Measurements from ENCODE around the gene GRIFIN. TPM values are rescaled to one million over a fixed set of nuclear protein-coding genes. Genes with fewer than 3 reads are reported as not detected.

The GRIFIN gene
- total RNA-seq, 1 experiment from 2014 or later: not detected

DNA sequence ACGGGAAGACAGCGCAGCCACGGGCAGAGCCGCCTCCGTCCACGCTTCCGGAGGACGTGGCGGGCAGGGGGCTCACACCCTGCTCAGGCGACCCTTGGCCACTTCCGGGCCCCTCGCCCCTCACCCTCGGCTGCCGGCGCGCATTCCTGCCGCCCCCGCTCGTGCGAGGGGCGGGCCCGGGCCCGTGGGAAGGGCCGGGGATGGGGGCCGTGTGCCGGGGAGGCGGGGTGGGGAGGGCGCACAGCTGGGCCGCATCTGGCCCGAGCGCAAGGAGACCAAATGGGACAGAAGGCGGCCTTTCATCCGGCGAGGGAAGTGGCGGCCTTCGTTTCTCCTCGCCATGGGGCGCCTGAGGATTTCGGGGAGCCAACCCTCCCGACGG, 42.5 kb upstream of the GRIFIN start:
- DNase-seq (no peak), ATAC-seq (no peak)
- Histone ChIP-seq H3K79me2 (ENCODE audit: low read length) (peaks cover 8% of the 10 kb centered on the region; the same call in 1 of the 2 replicates), H3K27me3 (ENCODE audit: low read length) (no peaks in the 10 kb centered on the region), H3K4me2 (ENCODE audit: low read length) (peak overlapping the region; percentile 79), H4K20me1 (ENCODE audit: low read length) (no peaks in the 10 kb centered on the region), H3K4me1 (ENCODE audit: insufficient read depth, low read length) (peaks cover 42% of the 10 kb centered on the region), H3K9me3 (ENCODE audit: low read length) (no peaks in the 10 kb centered on the region), H3K9ac (ENCODE audit: low read length) (no peak overlapping the region), H3K9me2 (replicated peaks; ENCODE audit: low read length) (no peaks in the 10 kb centered on the region), H3K36me3 (ENCODE audit: low read depth, low read length) (no peaks in the 10 kb centered on the region), H2AFZ (ENCODE audit: low read length) (peak overlapping the region; percentile 73), H3F3A (ENCODE audit: low read length, unreplicated experiment) (no peaks in the 10 kb centered on the region), H3K4me3 (ENCODE audit: low read length) (no peak overlapping the region; the same call in 1 of the 2 replicates), H3K27ac (ENCODE audit: low read length) (no peak overlapping the region)
- ChIA-PET CTCF (interaction anchor here (0.7 kb wide), 1 partner anchor 17 kb away, joined by 3 read pairs; no protein-coding TSS in a partner anchor), POLR2A (ENCODE audit: unreplicated experiment) (no interaction called here)
- TF ChIP-seq, protein P1, sequence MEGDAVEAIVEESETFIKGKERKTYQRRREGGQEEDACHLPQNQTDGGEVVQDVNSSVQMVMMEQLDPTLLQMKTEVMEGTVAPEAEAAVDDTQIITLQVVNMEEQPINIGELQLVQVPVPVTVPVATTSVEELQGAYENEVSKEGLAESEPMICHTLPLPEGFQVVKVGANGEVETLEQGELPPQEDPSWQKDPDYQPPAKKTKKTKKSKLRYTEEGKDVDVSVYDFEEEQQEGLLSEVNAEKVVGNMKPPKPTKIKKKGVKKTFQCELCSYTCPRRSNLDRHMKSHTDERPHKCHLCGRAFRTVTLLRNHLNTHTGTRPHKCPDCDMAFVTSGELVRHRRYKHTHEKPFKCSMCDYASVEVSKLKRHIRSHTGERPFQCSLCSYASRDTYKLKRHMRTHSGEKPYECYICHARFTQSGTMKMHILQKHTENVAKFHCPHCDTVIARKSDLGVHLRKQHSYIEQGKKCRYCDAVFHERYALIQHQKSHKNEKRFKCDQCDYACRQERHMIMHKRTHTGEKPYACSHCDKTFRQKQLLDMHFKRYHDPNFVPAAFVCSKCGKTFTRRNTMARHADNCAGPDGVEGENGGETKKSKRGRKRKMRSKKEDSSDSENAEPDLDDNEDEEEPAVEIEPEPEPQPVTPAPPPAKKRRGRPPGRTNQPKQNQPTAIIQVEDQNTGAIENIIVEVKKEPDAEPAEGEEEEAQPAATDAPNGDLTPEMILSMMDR (conservative IDR thresholded peaks at IDR 0.05; ENCODE audit: low read depth, low read length): no peak
- TF ChIP-seq EZH2 (IDR thresholded peaks at IDR 0.05; ENCODE audit: low read length, unreplicated experiment) (no peak), EZH2phosphoT487 (IDR thresholded peaks at IDR 0.05; ENCODE audit: borderline replicate concordance, low read length) (no peak)
- intact Hi-C loops (cut with micrococcal nuclease): loop anchor here (5.0 kb wide), 1 partner anchor 41 kb away; the partner anchor contains the start of gene GRIFIN
- BruUV-seq (replicated peaks): no TSS peak

DNA sequence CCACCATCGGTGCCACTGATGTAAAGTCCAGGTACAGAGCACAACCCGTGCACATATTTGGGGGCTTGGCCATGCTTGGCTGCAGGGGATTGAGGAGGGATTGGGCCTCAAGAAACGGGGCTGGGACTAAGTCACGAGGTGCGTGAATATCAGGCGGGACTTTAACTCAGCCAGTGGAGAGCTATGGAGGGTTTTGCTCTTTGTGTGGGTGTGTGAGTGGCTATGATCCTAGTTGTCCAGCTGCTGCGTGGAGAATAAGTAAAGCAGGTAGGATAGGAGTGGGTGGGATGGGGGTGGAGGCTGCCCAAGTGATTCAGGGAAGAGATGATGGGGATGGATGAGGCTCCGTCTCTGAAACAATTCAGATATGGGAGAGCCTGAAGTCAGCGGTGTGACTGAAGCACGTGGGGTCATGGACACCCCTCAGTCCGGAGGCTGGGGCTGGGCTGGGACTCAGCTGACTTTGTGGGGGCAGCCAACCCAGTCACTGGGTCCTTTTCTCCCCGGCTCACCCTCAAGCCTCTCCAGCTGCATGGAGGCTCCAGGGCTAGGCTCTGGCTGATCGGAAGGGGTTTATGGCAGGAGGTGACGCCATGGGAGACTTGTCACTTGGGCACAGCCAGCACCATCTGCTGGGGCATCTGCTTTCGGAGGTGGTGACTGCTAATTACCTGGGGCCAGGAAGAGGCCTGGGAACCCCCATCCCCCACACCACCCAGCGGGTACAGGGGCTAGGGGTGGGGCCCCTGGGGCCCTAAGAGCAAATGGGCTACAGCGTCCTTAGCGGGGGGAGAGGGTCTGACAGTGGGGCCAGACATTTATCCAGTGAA, 41.7 kb upstream of the GRIFIN start:
- POLR2A ChIA-PET (ENCODE audit: unreplicated experiment): no interaction called here
- no peak overlapping the region for H3K27ac ChIP-seq (ENCODE audit: low read length)

More for the DNA sequence above, 41.7 kb upstream of the GRIFIN start:
- no peaks in the 10 kb centered on the region for H3K27me3 ChIP-seq (ENCODE audit: low read length)
- no peak overlapping the region for H3K9ac ChIP-seq (ENCODE audit: low read length)
- peak overlapping the region; percentile 34 for H3K4me2 ChIP-seq (ENCODE audit: low read length)
- no peak overlapping the region for H2AFZ ChIP-seq (ENCODE audit: low read length)
- DNase-seq (no peak), ATAC-seq (no peak)
- no peaks in the 10 kb centered on the region for H4K20me1 ChIP-seq (ENCODE audit: low read length)
- H3K9me2 ChIP-seq (replicated peaks; ENCODE audit: low read length): no peaks in the 10 kb centered on the region
- peaks cover 34% of the 10 kb centered on the region for H3K4me1 ChIP-seq (ENCODE audit: insufficient read depth, low read length)
- H3K9me3 ChIP-seq (ENCODE audit: low read length): no peaks in the 10 kb centered on the region
- CTCF ChIA-PET: no interaction called here
- no TSS peak for BruUV-seq (replicated peaks)
- H3K36me3 ChIP-seq (ENCODE audit: low read depth, low read length): no peaks in the 10 kb centered on the region
- no peaks in the 10 kb centered on the region for H3F3A ChIP-seq (ENCODE audit: low read length, unreplicated experiment)
- H3K4me3 ChIP-seq (ENCODE audit: low read length): no peak overlapping the region
- TF ChIP-seq, protein P1 (conservative IDR thresholded peaks at IDR 0.05; ENCODE audit: low read depth, low read length): no peak
- H3K79me2 ChIP-seq (ENCODE audit: low read length): peaks cover 8% of the 10 kb centered on the region; the same call in 1 of the 2 replicates
- intact Hi-C loops (cut with micrococcal nuclease): loop anchor here (5.0 kb wide), 1 partner anchor 41 kb away; the partner anchor contains the start of gene GRIFIN

All from PC-3 (cell line).